Heart left ventricle (tissue), 13 donors: ENCODE data around the gene TTN.

Experiments
- POLR2A ChIP-seq, 2 donors: fragments of 450-650 bp; IDR thresholded peaks; one replicate each; pipeline ENCODE4 v1.6.1; 2017; ENCODE audit warnings: antibody characterized with exemption in 2 of 2, mild to moderate bottlenecking in 2 of 2, moderate library complexity in 2 of 2
- TF ChIP-seq, protein P1 (sequence below), 12 donors: fragments of 200-600 bp; sonication (generic) in 4 of 12; IDR thresholded peaks; one replicate each; pipeline versions ENCODE4 v1.5.0 to v1.8.0; 2018 to 2022; ENCODE audit warnings: antibody characterized with exemption in 12 of 12, mild to moderate bottlenecking in 5 of 12
- donor health status: ischemic (EF 13 %, LVEDD 7.1; RV severe dilation, severe dysfunction).
- donor health status: DM: no; HTN: yes; CAD: no.
- donor health status: DM: no; HTN: no; CAD: no.
- donor health status: ischemic (EF 25% LVEDD 6.9; RV normal size, moderate dysfunction).
- donor health status: ischemic (EF 25% LVEDD 5.7; RV mildly dilated, moderate dysfunction).
- donor health status: ischemic (EF 35%, LVEDD 5.7; RV mildly dilated, moderate dysfunction).
- donor health status: nonischemic (EF 11% LVEDD 7.7; RV severe dilation, severe dysfunction).
- donor health status: DM: yes; HTN: yes; CAD: no.
- donor health status: PGD.
- donor health status: ischemic (EF 29% LVEDD 5.4; RV normal size, mild dysfunction).
- donor health status: nonischemic (EF 23%, LVEDD 6.1; RV moderate dilation, normal function).

DNA sequence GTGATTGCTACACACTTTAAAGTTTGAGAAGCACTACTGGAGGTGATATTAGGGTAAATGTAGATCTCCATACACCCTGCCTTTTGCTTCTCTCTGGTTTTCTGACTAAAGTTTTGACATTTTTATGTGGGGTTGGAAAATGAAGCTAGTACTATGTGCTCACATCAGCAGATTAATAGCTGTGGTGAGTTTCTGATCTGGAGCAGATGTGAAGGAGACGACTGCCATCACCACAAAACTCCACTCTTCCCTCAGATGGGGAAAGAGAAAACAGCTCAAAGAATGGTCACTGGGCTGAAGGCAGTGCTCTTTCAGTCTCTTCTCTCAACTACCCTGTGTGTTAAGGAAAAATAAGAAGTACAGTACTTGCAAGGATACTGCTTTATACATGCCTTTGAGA lies 289.7 kb downstream of the TTN start:
- TF ChIP-seq POLR2A (IDR thresholded peaks at IDR 0.05) = no peak
- TF ChIP-seq, protein P1, sequence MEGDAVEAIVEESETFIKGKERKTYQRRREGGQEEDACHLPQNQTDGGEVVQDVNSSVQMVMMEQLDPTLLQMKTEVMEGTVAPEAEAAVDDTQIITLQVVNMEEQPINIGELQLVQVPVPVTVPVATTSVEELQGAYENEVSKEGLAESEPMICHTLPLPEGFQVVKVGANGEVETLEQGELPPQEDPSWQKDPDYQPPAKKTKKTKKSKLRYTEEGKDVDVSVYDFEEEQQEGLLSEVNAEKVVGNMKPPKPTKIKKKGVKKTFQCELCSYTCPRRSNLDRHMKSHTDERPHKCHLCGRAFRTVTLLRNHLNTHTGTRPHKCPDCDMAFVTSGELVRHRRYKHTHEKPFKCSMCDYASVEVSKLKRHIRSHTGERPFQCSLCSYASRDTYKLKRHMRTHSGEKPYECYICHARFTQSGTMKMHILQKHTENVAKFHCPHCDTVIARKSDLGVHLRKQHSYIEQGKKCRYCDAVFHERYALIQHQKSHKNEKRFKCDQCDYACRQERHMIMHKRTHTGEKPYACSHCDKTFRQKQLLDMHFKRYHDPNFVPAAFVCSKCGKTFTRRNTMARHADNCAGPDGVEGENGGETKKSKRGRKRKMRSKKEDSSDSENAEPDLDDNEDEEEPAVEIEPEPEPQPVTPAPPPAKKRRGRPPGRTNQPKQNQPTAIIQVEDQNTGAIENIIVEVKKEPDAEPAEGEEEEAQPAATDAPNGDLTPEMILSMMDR (IDR thresholded peaks at IDR 0.05) = no peak
